Mammary epithelial cell (primary cell): ENCODE measurements around the gene FBXL16.

Experiments used
- EZH2 ChIP-seq: IDR thresholded peaks from 2 replicates; pipeline ENCODE4 v1.6.1; 2012; ENCODE audit warnings: low read length, inconsistent platforms, borderline replicate concordance
- TF ChIP-seq, protein P1 (sequence below), 2 donors: IDR thresholded peaks in 1 of 2; conservative IDR thresholded peaks in 1 of 2; 2 replicates each; pipeline ENCODE4 v1.5.1; 2011 to 2012; ENCODE audit warnings: inconsistent platforms in 2 of 2, low read length in 2 of 2, mild to moderate bottlenecking in 2 of 2, control low read depth in 1 of 2, low read depth in 1 of 2; ENCODE audit not compliant: insufficient read depth in 1 of 2; ENCODE audit errors: extremely low read depth in 1 of 2

DNA sequence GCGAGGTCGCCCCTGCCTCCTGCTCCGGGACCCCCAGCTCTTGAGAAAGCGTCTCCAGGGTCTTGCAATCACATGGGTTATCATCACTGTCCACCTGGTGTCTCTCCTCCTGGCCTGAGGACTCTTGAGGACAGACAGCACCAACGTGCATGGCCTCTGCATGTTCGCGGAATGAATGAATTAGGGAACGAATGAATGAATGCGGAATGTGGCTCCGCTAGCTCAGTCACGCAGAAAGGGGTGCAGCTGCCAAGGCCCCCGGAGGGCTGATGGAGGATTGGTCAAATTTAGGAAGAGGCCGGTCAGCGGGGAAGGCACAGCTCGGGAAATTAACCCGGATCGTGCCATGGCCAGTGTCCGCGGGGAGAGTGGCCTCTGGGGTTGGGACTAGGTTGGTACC is 3.3 kb downstream of the FBXL16 start:
- TF ChIP-seq, protein P1, sequence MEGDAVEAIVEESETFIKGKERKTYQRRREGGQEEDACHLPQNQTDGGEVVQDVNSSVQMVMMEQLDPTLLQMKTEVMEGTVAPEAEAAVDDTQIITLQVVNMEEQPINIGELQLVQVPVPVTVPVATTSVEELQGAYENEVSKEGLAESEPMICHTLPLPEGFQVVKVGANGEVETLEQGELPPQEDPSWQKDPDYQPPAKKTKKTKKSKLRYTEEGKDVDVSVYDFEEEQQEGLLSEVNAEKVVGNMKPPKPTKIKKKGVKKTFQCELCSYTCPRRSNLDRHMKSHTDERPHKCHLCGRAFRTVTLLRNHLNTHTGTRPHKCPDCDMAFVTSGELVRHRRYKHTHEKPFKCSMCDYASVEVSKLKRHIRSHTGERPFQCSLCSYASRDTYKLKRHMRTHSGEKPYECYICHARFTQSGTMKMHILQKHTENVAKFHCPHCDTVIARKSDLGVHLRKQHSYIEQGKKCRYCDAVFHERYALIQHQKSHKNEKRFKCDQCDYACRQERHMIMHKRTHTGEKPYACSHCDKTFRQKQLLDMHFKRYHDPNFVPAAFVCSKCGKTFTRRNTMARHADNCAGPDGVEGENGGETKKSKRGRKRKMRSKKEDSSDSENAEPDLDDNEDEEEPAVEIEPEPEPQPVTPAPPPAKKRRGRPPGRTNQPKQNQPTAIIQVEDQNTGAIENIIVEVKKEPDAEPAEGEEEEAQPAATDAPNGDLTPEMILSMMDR (conservative IDR thresholded peaks at IDR 0.05 in 1 of 2, IDR thresholded peaks at IDR 0.05 in 1 of 2; ENCODE audit: extremely low read depth in 1 of 2, insufficient read depth in 1 of 2, low read depth in 1 of 2, low read length in 2 of 2), result no peak
- no peak for TF ChIP-seq EZH2
